Activated CD8-positive, alpha-beta memory T cell treated with anti-CD3 and anti-CD28 coated beads for 48 hours (primary cell): ENCODE data around the gene UMAD1.

Experiments
- DNase-seq, 3 experiments: peaks; one replicate each; pipeline ENCODE4 v3.0.0-alpha.2; 2020; ENCODE audit warnings: low read depth in 2 of 3, low spot score in 2 of 3

UMAD1 gene

GRCh38 chr7:7640221-7641128 lies at the start of gene UMAD1:
TSS of gene UMAD1 (plus strand) at chr7:7640752. CDS start at chr7:7673372, 32,620 bp downstream.
- peak; percentile 68 to 91 (median 89) for DNase-seq

- DNase-seq = no peak
These were observed 45.1 kb upstream of the UMAD1 start for GRCh38 chr7:7595451-7595850.

DNA sequence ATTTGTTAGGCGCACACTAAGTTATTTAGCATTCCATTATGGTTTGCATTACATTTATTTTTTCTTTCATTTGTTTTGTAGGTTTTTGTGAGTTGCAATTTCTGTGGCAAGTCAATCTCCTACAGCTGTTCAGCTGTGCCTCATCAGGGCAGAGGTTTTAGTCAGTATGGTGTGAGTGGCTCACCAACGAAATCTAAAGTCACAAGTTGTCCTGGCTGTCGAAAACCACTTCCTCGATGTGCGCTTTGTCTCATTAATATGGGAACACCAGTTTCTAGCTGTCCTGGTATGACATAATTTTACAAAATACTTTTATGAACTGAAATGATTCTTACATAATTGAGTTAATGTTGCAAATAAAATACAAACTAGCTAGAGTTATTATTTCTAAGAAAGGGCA lies 44.4 kb upstream of the UMAD1 start:
- no peak for DNase-seq

DNA sequence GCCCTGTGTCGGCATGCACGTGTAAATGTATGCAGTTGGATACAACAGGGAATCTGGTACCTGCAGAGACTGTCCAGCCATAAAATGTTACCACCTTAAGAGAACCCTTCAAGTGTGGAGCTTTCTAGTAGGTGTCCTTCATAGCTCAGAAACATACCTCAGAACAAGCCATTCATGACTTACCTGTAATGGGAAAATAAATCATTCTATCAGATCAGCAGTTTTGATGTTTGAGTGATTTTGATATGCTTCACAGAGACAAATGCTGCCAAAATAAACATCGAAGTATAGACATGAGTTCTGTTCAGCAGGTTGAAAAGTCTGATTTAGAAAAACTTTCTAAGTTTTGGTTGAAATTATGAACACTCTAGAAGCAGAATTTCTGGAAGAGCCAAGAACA lies 33.5 kb upstream of the UMAD1 start:
- DNase-seq = no peak

DNA sequence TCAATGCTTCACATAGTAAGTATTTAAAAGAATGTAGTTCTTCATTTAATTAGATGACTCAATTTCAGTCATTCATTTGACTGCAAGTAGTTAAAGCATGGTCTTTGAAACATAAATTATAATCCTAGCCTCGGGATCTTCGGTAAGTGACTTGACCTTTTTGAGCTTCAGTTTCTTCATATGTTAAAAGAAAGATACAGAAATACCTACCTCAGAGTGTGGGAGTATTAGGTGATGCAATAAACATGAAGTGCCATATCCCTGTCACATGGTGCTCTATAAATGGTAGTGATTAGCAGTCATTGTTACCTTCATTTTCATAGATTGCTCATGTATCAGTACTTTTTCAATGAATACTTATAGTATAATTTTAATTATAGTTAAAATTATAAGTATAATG lies 31.2 kb upstream of the UMAD1 start:
- DNase-seq = no peak

DNA sequence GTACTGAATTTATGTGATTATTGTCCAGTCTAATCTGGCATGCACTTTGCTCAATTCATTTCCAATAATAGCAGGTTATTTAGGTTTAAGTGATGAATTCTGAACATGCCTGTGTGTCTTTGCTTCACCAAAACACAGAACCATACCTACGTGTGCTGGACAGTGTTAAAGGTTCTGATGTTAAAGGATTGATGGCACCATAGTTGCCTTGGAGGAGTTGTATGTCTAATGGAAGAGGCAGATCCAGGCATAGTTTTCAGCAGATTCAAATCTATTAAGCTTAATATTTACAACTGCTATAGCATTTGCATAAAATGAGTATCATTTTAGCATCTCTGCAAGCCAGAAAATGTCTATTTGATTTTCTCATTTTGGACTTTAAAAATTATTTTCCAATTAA lies 28.0 kb upstream of the UMAD1 start:
- no peak for DNase-seq

GRCh38 chr7:7613210-7613609 lies 27.3 kb upstream of the UMAD1 start:
- no peak for DNase-seq

DNA sequence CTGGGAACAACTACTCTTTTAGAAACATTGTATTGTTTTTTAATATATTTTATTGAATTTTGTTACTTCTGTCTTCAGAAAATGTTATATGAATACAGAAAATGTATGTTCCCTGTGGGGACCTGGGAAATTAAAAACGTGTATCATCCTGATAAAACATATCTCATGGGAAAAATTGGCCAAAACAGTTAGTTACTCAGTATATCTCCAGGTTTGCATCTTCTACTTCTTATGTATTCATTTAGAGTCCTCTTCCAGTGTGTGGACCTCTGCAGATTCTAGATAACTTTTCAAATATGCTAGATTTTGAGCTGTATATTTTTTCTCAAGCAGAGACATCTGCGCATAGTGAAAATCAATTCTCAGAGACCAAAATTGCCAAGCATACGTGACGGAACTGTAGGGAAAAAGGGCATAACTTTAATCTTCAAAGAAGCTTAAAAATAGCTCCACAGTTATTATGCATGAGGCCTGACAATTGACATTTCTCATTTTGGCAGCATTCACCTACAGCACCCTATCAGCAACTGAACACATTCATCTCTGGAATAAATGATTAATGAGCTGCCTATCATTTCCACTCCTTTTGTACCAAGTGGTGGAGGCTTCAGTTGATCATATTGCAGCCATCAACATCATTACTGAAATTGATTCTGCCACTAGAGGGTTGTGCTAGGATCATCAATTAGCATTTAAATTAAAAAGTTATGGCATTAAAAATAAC lies 26.4 kb upstream of the UMAD1 start:
- DNase-seq = no peak

- DNase-seq = no peak
These were observed 23.0 kb upstream of the UMAD1 start for GRCh38 chr7:7617550-7617949.

DNA sequence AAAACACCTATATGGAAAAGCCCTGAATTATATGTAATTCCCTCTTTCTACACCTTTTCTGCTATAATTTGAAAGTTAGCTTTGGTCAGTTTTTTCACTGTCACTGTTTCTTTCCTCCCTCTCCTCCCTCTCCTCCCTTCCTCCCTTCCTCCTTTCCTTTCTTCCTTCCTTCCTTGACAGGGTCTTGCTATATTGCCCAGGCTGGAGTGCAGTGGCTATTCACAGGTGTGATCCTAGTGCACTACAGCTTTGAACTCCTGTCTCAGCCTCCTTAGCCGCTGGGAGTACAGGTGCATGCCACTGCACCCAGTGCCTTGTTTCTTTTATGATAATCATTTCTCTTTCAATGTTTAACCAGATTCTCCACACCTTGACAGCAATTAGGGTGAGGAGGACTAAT lies 22.1 kb upstream of the UMAD1 start:
- DNase-seq = no peak

DNA sequence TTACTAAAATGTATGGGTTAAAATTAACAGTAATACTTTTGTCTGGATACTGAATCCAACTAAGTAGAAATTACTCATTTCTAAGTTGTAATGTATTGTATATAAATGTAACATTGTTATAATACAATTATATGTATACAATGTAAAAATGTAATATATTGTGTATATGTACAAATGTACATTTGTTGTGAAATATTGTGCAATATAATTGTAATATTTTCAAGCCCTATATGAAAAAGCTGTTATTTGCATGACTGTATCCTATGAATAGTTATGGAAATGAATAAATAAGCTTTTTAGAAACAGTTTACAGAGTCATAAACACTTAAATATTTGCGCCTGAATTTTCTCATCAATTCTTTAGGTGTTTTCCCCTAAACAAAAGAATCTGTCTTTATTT lies 20.3 kb upstream of the UMAD1 start:
- DNase-seq = no peak

- no peak for DNase-seq
These were observed 19.8 kb upstream of the UMAD1 start for GRCh38 chr7:7620644-7621210.

GRCh38 chr7:7628476-7628875 lies 12.1 kb upstream of the UMAD1 start:
- DNase-seq = no peak

GRCh38 chr7:7630626-7631329 lies 9.8 kb upstream of the UMAD1 start:
- no peak for DNase-seq

DNA sequence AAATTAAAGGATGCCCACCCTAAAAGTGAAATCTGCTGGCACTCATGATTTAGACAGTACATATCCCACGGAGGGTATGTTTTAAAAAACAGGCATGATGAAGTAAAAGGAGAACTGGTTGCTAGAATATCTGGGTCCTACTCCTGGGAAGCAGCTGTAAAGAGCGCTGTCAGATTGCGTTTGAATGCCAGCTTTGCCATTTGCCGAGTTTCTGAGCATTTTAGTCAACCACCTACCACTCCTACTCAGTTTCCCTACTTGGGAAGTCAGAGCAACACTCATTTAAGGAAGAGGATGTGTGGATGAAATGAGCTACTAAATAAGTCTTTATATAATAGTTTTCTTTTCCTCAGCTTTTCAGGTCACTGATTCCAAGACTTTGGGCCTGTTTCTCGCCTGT lies 1.1 kb upstream of the UMAD1 start:
- no peak for DNase-seq

- DNase-seq = peak in 1 of 3 experiments; percentile 14
These were observed 718 bp upstream of the UMAD1 start for GRCh38 chr7:7639847-7640220.

DNA sequence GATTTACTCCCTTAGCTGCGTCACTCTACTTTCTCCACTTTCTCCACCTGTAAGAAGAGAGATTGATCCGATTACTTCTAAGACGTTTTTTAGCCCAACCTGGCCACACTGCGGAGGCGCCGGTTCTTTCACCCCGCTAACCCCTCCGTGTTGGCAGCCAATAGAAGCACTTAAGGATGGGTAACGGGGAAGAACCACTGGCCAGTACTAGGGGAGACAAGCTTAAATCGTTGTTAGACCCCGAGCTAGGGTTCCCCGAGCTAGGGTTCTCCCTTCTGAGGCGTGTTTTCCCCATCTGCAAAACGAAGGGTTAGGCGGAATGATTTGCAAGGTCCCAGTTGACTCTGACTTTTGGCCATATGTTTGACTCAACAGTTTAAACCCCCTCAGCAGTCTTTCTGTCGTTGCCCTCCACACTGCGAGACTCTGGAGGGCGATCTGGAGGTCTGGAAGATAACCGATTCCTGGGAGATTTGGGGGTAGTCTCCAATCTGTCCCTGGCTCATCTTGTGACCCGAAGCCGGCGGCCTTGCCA lies 644 bp downstream of the UMAD1 start:
- DNase-seq = peak in 2 of 3 experiments; percentile 6 to 32

GRCh38 chr7:7642081-7642480 lies 1.5 kb downstream of the UMAD1 start:
- no peak for DNase-seq

DNA sequence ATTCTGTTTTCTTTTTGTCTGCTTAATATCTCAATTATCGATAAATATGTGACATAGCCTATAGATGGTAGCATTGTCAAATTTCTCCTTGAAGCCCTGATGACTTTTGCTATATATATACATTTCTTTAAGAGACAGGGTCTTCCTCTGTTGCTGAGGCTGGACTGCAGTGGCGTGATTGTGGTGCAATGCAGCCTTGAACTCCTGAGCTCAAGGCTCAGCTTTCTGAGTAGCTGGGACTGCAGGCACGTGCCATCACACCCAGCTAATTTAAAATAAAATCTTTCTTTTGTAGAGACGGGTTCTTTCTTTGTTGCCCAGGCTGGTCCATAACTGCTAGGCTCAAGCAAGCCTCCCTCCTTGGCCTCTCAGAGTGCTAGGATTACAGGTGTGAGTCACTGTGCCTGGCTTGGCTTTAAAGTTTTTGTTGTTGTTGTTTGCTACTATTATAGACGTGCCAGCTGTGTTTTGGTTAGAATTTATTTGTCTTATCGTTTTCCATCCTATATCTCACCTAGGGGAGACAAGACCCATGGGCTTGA lies 7.0 kb downstream of the UMAD1 start:
- DNase-seq = no peak

- no peak for DNase-seq
These were observed 10.2 kb downstream of the UMAD1 start for GRCh38 chr7:7650682-7651206.

DNA sequence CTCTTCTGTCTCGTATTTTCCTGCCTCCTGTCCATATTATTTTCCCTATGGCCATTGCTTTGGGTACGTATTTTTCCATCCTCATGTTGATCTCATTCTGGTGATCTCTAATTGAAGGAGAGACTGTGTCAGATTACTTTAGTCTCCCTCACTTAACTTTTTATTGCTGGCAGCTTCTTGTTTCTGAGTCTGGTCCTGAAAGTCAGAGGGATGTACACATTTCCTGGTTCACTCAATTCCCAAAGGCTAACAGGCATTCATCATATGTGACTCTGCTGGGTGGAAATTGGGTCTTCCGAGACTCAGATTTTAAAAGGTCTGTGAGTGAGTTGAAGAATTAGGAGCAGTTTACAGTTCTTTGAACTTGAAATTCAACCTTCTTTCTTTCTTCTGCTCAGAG lies 10.9 kb downstream of the UMAD1 start:
- DNase-seq = no peak
